Fibroblast of lung (primary cell): ENCODE data around the gene TIFAB.

Experiments
- CTCF ChIP-seq, 2 donors: IDR thresholded peaks in 1 of 2; conservative IDR thresholded peaks in 1 of 2; 1 replicate in 1 of 2; 2 replicates in 1 of 2; pipeline ENCODE4 v1.5.1; 2011 to 2012; ENCODE audit warnings: low read length in 2 of 2, control low read depth in 1 of 2, inconsistent platforms in 1 of 2, low read depth in 1 of 2, mild to moderate bottlenecking in 1 of 2
- EZH2 ChIP-seq: IDR thresholded peaks from 2 replicates; pipeline ENCODE4 v1.5.1; 2012; ENCODE audit warnings: low read length, control low read depth, mild to moderate bottlenecking; ENCODE audit errors: missing control alignments

DNA sequence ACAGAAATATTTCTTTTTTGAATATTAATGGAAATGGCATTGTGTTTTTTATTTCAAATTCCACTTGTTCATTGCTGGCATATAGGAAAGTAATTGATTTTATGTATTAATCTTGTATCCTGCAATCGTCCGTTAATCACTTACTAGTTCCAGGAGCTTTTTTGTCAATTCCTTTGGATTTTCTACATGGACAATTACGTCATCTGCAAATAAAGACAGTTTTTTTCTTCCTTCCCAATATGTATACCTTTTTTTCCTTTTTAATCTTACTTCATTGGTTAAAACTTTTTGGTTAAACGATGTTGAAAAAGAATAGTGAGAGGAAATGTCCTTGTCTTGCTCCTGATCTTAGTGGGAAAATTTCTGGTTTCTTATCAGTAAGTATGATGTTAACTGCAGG lies 1.5 kb upstream of the TIFAB start:
- TF ChIP-seq CTCF (conservative IDR thresholded peaks at IDR 0.05 in 1 of 2, IDR thresholded peaks at IDR 0.05 in 1 of 2; ENCODE audit: low read depth in 1 of 2, low read length in 2 of 2), result no peak
- no peak for TF ChIP-seq EZH2
